Thyroid gland (tissue), 4 donors: ENCODE measurements around the gene ZNF420. TPM values are rescaled to one million over a fixed set of nuclear protein-coding genes. Genes with fewer than 3 reads are reported as not detected.
"Not testable (repeated sequence)": the region's sequence is repeated elsewhere in the genome, so short reads cannot be mapped to it uniquely, and the experiment has no call there.

ENCODE experiments used
- DNase-seq, 2 donors: peaks; one replicate each; pipeline ENCODE4 v3.0.0-alpha.2; 2019
- H3K27ac ChIP-seq, 3 donors: fragments of 200-600 bp; sonication (generic); 1 replicate in 2 of 3; 2 replicates in 1 of 3; pipeline ENCODE4 v1.5.1; 2016 to 2019; ENCODE audit warnings: mild to moderate bottlenecking in 1 of 3, moderate library complexity in 1 of 3
- H3K27me3 ChIP-seq: fragments of 200-600 bp; sonication (generic); one replicate; pipeline ENCODE4 v1.5.1; 2019
- H3K36me3 ChIP-seq, 2 donors: fragments of 200-600 bp; sonication (generic); one replicate each; pipeline ENCODE4 v1.5.1; 2016 to 2019
- H3K4me1 ChIP-seq, 2 donors: fragments of 200-600 bp; sonication (generic); one replicate each; pipeline ENCODE4 v1.5.1; 2017 to 2019
- H3K4me3 ChIP-seq, 3 donors: fragments of 200-600 bp; sonication (generic); replicated peaks in 1 of 3; 1 replicate in 2 of 3; 2 replicates in 1 of 3; pipeline ENCODE4 v1.5.1; 2016; ENCODE audit warnings: mild to moderate bottlenecking in 1 of 3
- H3K9me3 ChIP-seq: fragments of 200-600 bp; sonication (generic); one replicate; pipeline ENCODE4 v1.5.1; 2017
- CTCF ChIP-seq, 6 experiments: fragments of 200-600 bp in 3 of 6; fragments of 450-650 bp in 3 of 6; sonication (generic) in 3 of 6; IDR thresholded peaks; one replicate each; pipeline ENCODE4 v1.5.1; 2016 to 2019; ENCODE audit warnings: antibody characterized with exemption in 6 of 6, mild to moderate bottlenecking in 2 of 6, inconsistent platforms in 1 of 6, moderate library complexity in 1 of 6
- POLR2A ChIP-seq, 2 donors: fragments of 450-650 bp; IDR thresholded peaks; one replicate each; pipeline ENCODE4 v1.6.1; 2017; ENCODE audit warnings: antibody characterized with exemption in 2 of 2, mild to moderate bottlenecking in 2 of 2, moderate library complexity in 1 of 2
- WGBS, 2 donors: methylation state at CpG; one replicate each; pipeline ENCODE4 v1.1.5; 2017; 5-methylcytosine and 5-hydroxymethylcytosine counted together
- intact Hi-C: fragments of 100-400 bp; cut with DNase I; formaldehyde crosslinking; loops from one replicate; pipeline ENCODE4 v1.15.1; 2023
- total RNA-seq, 4 donors: library from RNA; depleted of rRNA; stranded (reverse); fragments of >200 nt; gene quantifications; one replicate each; pipeline ENCODE4 v1.2.3, GENCODE V29; 2016

Gene ZNF420
- total RNA-seq, 4 donors from 2014 or later: 15.8 to 26.6 (median 16.8) TPM

DNA sequence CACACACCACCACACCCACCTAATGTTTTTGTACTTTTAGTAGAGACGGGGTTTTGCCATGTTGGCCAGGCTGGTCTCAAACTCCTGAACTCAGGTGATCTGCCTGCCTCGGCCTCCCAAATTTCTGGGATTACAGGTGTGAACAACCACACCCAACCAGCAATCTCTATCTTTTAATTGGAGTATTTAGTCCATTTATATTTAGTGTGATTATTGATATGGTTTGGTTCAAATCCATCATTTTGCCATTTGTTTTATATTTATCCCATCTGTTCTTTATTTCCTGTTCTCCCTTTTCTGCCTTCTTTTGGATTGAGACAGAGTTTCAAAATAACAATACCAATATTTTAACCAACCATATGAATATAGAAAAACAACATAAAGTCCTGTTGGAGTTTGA lies 4.1 kb downstream of the ZNF420 start:
- H3K9me3 ChIP-seq: no peaks in the 10 kb centered on the region

GRCh38 chr19:37087110-37087509 lies 8.9 kb downstream of the ZNF420 start:
- intact Hi-C loops: loop anchor here (10.0 kb wide), 1 partner anchor 112 kb away; no protein-coding TSS in a partner anchor
- H3K36me3 ChIP-seq: peaks cover 19 to 27% of the 10 kb centered on the region in 2 donors

More for the DNA sequence above, 4.1 kb downstream of the ZNF420 start:
- no peak overlapping the region for H3K27ac ChIP-seq
- no peak for DNase-seq
- no peak for TF ChIP-seq POLR2A (IDR thresholded peaks at IDR 0.05)
- TF ChIP-seq CTCF (IDR thresholded peaks at IDR 0.05): no peak
- WGBS, 2 donors: 98% methylated on average over 2 of the region's 2 CpGs
- H3K4me3 ChIP-seq: no peak overlapping the region
- H3K27me3 ChIP-seq: no peaks in the 10 kb centered on the region
- intact Hi-C loops: loop anchor here (10.0 kb wide), 1 partner anchor 108 kb away; no protein-coding TSS in a partner anchor
- no peaks in the 10 kb centered on the region for H3K36me3 ChIP-seq
- peaks cover 7 to 10% of the 10 kb centered on the region in 2 donors for H3K4me1 ChIP-seq

DNA sequence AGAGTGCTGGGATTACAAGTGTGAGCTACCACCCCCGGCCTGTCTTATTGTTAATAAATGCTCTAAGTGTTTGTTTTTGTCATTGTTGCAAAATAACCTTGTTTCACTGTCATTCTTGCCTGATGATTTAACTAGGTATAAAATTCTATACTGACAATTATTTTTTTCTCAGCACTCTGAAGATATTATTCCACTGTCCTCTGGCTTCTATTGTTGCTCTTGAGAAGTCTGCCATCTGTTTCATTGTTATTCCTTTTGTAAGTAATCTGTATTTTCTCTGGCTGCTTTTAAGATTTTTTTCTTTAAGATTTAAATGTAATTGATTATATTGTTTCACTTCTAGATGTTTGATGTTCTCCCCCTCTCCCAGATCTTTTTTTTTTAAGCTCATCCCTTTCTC lies 17.6 kb downstream of the ZNF420 start:
- Histone ChIP-seq H3K27ac (no peak overlapping the region), H3K4me1 (no peaks in the 10 kb centered on the region), H3K36me3 (peaks cover 40 to 65% of the 10 kb centered on the region in 2 donors), H3K27me3 (no peaks in the 10 kb centered on the region), H3K9me3 (no peaks in the 10 kb centered on the region), H3K4me3 (no peak overlapping the region)
- no peak for DNase-seq
- intact Hi-C loops: no loop called here
- 97 to 100% methylated on average over 1 of the region's 1 CpG for whole genome bisulfite sequencing, 2 donors
- TF ChIP-seq POLR2A (IDR thresholded peaks at IDR 0.05) (no peak), CTCF (IDR thresholded peaks at IDR 0.05) (no peak)

More at GRCh38 chr19:37087110-37087509, 8.9 kb downstream of the ZNF420 start:
- H3K4me1 ChIP-seq: no peaks in the 10 kb centered on the region
- no peak overlapping the region for H3K27ac ChIP-seq
- WGBS, 2 donors: 100% methylated on average over 1 of the region's 1 CpG
- no peak for TF ChIP-seq POLR2A (IDR thresholded peaks at IDR 0.05)
- no peak for TF ChIP-seq CTCF (IDR thresholded peaks at IDR 0.05)
- H3K4me3 ChIP-seq: no peak overlapping the region
- no peak for DNase-seq
- H3K27me3 ChIP-seq: no peaks in the 10 kb centered on the region
- H3K9me3 ChIP-seq: no peaks in the 10 kb centered on the region

GRCh38 chr19:37098570-37098969 lies 20.3 kb downstream of the ZNF420 start:
- peaks cover 38 to 57% of the 10 kb centered on the region in 2 donors for H3K36me3 ChIP-seq
- no peak for TF ChIP-seq POLR2A (IDR thresholded peaks at IDR 0.05)
- no peak for TF ChIP-seq CTCF (IDR thresholded peaks at IDR 0.05)
- DNase-seq: no peak
- no peaks in the 10 kb centered on the region for H3K9me3 ChIP-seq
- no peaks in the 10 kb centered on the region for H3K4me1 ChIP-seq
- intact Hi-C loops: no loop called here
- no peaks in the 10 kb centered on the region for H3K27me3 ChIP-seq
- H3K4me3 ChIP-seq: no peak overlapping the region
- no peak overlapping the region for H3K27ac ChIP-seq
- WGBS, 2 donors: 100% methylated on average over 1 of the region's 1 CpG

DNA sequence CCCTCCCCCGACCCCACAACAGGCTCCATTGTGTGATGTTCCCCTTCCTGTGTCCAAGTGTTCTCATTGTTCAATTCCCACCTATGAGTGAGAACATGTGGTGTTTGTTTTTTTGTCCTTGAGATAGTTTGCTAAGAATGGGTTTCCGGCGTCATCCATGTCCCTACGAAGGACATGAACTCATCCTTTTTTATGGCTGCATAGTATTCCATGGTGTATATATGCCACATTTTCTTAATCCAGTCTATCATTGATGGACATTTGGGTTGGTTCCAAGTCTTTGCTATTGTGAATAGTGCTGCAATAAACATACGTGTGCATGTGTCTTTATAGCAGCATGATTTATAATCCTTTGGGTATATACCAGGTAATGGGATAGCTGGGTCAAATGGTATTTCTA lies 25.9 kb downstream of the ZNF420 start:
- H3K27me3 ChIP-seq, H3K27ac ChIP-seq, DNase-seq, H3K4me1 ChIP-seq, H3K4me3 ChIP-seq, H3K9me3 ChIP-seq, intact Hi-C loops: not testable (repeated sequence)
- 97% methylated on average over 5 of the region's 5 CpGs for WGBS, 2 donors
- peaks cover 30 to 48% of the 10 kb centered on the region in 2 donors for H3K36me3 ChIP-seq

- peaks cover 12% of the 10 kb centered on the region for H3K9me3 ChIP-seq
- intact Hi-C loops: not testable (repeated sequence)
Observed at GRCh38 chr19:37111753-37112152, 33.5 kb downstream of the ZNF420 start.

More at GRCh38 chr19:37111753-37112152, 33.5 kb downstream of the ZNF420 start:
- WGBS, 2 donors: 80 to 83% methylated on average over 7 of the region's 7 CpGs
- DNase-seq, H3K27ac ChIP-seq, H3K4me1 ChIP-seq, H3K27me3 ChIP-seq, H3K4me3 ChIP-seq: not testable (repeated sequence)
- H3K36me3 ChIP-seq: peaks cover 57 to 64% of the 10 kb centered on the region in 2 donors
